ENCODE measurements around the gene PRMT7.

Gene PRMT7

DNA sequence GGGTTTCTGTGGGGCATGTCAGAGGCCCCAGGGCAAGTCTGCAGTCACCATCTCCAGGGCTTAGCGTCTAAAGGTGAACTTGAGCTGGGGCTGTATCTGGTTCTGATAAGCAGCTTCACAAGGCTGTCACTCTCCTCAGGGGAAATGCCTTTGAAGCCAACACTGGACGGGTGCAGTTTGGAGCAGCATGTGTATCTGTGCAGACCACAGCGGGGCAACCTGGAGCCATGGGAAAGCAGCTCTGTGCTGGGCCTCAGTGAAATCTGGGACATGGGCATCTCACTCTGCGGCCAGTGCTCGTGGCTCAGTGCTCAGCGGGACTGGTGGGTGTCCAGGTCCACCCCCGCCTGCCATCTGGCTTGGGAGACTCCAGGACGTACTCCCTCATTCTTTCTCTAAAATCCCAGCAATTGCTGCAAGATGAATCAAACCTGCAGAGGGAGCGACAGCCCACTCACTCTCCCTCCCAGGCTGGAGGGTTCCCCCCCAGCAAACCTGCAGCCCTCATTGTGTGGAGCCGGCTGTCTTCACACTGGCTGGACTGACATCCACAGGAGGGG lies 63.5 kb downstream of the PRMT7 start:
- Histone ChIP-seq H3K9ac (ENCODE audit: low read length) (no peak overlapping the region), H3K9me3 (ENCODE audit: insufficient read depth, low read length) (no peaks in the 10 kb centered on the region), H3K36me3 (ENCODE audit: low read length) (no peaks in the 10 kb centered on the region), H2AFZ (ENCODE audit: low read depth, low read length, severe bottlenecking) (no peak overlapping the region), H3K4me2 (ENCODE audit: low read depth, low read length, poor library complexity, severe bottlenecking) (no peak overlapping the region), H3K27me3 (ENCODE audit: low read length) (no peaks in the 10 kb centered on the region), H3K9me2 (replicated peaks; ENCODE audit: insufficient read depth, low read length) (no peaks in the 10 kb centered on the region), H3K4me3 (ENCODE audit: insufficient read depth, low read length, poor library complexity, severe bottlenecking) (no peak overlapping the region), H3K27ac (ENCODE audit: low read depth, low read length) (no peak overlapping the region), H3F3A (ENCODE audit: insufficient read depth) (no peaks in the 10 kb centered on the region), H4K20me1 (ENCODE audit: low read depth, low read length) (no peaks in the 10 kb centered on the region), H3K79me2 (ENCODE audit: insufficient read depth, low read length) (no peaks in the 10 kb centered on the region)
- TF ChIP-seq CTCF (IDR thresholded peaks at IDR 0.05; ENCODE audit: insufficient read depth, low read length, poor library complexity, severe bottlenecking) (no peak), EZH2phosphoT487 (conservative IDR thresholded peaks at IDR 0.05; ENCODE audit: low read length) (no peak)

GRCh38 chr16:68374961-68375660 lies 64.3 kb downstream of the PRMT7 start:
- H3K9me3 ChIP-seq (ENCODE audit: insufficient read depth, low read length) = no peaks in the 10 kb centered on the region
- H4K20me1 ChIP-seq (ENCODE audit: low read depth, low read length) = no peaks in the 10 kb centered on the region
- no peaks in the 10 kb centered on the region for H3F3A ChIP-seq (ENCODE audit: insufficient read depth)
- no peak overlapping the region for H2AFZ ChIP-seq (ENCODE audit: low read depth, low read length, severe bottlenecking)
- H3K4me3 ChIP-seq (ENCODE audit: insufficient read depth, low read length, poor library complexity, severe bottlenecking) = no peak overlapping the region
- no peaks in the 10 kb centered on the region for H3K36me3 ChIP-seq (ENCODE audit: low read length)
- no peak overlapping the region for H3K27ac ChIP-seq (ENCODE audit: low read depth, low read length)
- H3K27me3 ChIP-seq (ENCODE audit: low read length) = no peaks in the 10 kb centered on the region
- no peak overlapping the region for H3K4me2 ChIP-seq (ENCODE audit: low read depth, low read length, poor library complexity, severe bottlenecking)
- H3K79me2 ChIP-seq (ENCODE audit: insufficient read depth, low read length) = no peaks in the 10 kb centered on the region
- H3K9me2 ChIP-seq (replicated peaks; ENCODE audit: insufficient read depth, low read length) = no peaks in the 10 kb centered on the region
- H3K9ac ChIP-seq (ENCODE audit: low read length) = no peak overlapping the region
- TF ChIP-seq CTCF (IDR thresholded peaks at IDR 0.05; ENCODE audit: insufficient read depth, low read length, poor library complexity, severe bottlenecking) (no peak), EZH2phosphoT487 (conservative IDR thresholded peaks at IDR 0.05; ENCODE audit: low read length) (no peak)

DNA sequence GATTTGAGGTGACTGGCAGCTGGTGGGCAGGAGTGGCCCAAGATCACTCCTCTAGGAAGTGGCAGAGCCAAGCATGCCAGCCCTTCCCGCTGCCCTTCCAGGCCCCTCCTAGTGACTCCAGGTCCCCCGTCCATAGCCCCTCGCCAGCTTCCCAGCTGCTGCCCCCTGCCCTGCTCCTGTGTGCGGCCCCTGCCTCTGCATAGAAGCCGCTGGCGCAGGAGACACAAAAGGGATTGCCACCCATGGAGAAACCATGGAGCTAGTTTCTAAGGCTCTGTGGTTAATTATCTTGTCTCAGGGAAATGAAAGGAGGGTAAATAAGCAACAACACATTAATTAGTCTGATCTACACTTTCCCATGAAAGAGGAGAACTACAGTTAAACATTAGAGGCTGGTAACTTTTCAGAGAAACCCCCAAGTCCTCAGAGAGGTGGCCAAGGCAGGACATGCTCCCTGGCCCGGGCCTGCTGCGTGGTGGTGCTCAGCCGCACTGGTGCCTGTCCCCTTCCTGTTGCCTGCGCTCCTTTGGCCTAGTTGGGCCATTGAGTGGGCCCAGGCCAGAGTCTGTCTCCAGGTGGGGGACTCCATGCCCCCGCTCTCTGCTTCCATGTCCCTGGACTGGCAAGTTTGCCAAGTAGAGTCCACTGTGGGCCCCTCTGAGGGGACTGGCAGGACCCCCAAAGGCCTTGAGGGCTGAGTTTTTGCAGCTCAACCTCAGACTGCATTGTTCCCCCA lies 65.2 kb downstream of the PRMT7 start:
- TF ChIP-seq CTCF (IDR thresholded peaks at IDR 0.05; ENCODE audit: insufficient read depth, low read length, poor library complexity, severe bottlenecking) (no peak), EZH2phosphoT487 (conservative IDR thresholded peaks at IDR 0.05; ENCODE audit: low read length) (no peak)
- H3K27me3 ChIP-seq (ENCODE audit: low read length) = no peaks in the 10 kb centered on the region
- H3K4me3 ChIP-seq (ENCODE audit: insufficient read depth, low read length, poor library complexity, severe bottlenecking) = no peak overlapping the region
- H2AFZ ChIP-seq (ENCODE audit: low read depth, low read length, severe bottlenecking) = no peak overlapping the region
- H3K9me3 ChIP-seq (ENCODE audit: insufficient read depth, low read length) = no peaks in the 10 kb centered on the region
- no peaks in the 10 kb centered on the region for H3K79me2 ChIP-seq (ENCODE audit: insufficient read depth, low read length)
- no peaks in the 10 kb centered on the region for H4K20me1 ChIP-seq (ENCODE audit: low read depth, low read length)
- no peaks in the 10 kb centered on the region for H3K36me3 ChIP-seq (ENCODE audit: low read length)
- H3K9ac ChIP-seq (ENCODE audit: low read length) = no peak overlapping the region
- H3K27ac ChIP-seq (ENCODE audit: low read depth, low read length) = no peak overlapping the region
- no peak overlapping the region for H3K4me2 ChIP-seq (ENCODE audit: low read depth, low read length, poor library complexity, severe bottlenecking)
- no peaks in the 10 kb centered on the region for H3F3A ChIP-seq (ENCODE audit: insufficient read depth)
- no peaks in the 10 kb centered on the region for H3K9me2 ChIP-seq (replicated peaks; ENCODE audit: insufficient read depth, low read length)
